ENCODE measurements around the gene ZAP70. TPM values are rescaled to one million over a fixed set of nuclear protein-coding genes. Genes with fewer than 3 reads are reported as not detected.

The ZAP70 gene
- total and polyA plus RNA-seq, 9 donors: 2.0 to 6.0 (median 3.2) TPM

DNA sequence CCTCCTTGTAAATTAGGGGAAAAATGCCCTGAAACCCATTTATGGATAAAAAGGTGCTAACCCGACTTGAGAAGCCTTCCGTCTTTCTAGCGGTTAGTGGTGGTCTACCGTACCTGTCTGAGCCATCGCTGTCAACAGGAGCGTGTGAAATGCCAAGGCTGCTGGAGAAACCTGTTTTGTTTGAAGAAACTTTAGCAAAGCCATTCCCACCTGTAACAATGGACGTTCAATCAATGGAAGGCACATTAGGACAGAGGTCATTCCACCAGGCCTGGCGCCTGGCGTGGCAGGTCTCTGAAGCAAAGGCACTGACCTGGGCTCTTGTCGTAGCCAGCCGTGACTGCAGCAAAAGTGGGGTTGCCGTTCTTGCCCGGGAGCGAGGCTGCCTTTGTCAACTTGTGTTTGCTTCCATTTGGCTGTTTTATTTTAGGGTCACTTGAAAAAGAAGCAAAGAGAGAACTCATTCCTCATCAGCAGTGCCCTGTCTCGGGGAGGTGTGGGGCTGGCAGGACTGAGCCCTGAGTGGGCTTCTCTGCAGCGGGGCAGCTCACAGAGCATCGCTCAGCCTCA is 47.2 kb downstream of the ZAP70 start:
- H3K27ac ChIP-seq (ENCODE audit: low read length): no peak overlapping the region
- H3K36me3 ChIP-seq (ENCODE audit: control insufficient read depth, insufficient read depth, low read length): peaks cover 86% of the 10 kb centered on the region
- no peak for DNase-seq
- WGBS (ENCODE audit: insufficient coverage): 92% methylated on average over 17 of the region's 17 CpGs
- no peak overlapping the region for H3K4me3 ChIP-seq (ENCODE audit: low read length)
- no peaks in the 10 kb centered on the region for H3K4me1 ChIP-seq (ENCODE audit: control insufficient read depth, insufficient read depth, low read length)
- H3K9me3 ChIP-seq (replicated peaks; ENCODE audit: control insufficient read depth, low read depth, low read length): no peaks in the 10 kb centered on the region
- H3K27me3 ChIP-seq (ENCODE audit: control insufficient read depth, insufficient read depth, low read length): no peaks in the 10 kb centered on the region

DNA sequence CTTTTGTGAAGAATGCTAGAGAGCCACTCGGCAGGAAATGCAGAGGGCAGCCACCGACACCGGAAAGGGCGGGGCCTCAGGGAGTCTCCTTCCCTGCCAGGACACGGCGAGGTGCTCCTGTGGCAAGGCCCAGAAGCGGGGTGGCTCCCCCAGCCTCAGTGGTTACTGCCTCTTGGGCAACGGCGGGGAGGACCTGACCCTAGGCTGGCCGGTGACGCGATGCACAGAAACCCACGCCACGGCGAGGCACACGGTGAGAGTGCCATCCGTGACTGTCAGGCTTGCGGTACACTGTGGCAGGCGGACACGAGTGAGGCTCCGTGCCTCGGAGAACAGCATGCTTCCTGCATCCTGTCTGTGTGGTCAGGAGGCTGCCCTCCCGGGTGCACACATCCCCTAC is 47.8 kb downstream of the ZAP70 start:
- Histone ChIP-seq H3K4me3 (ENCODE audit: low read length) (no peak overlapping the region), H3K27ac (ENCODE audit: low read length) (no peak overlapping the region), H3K4me1 (ENCODE audit: control insufficient read depth, insufficient read depth, low read length) (no peaks in the 10 kb centered on the region), H3K9me3 (replicated peaks; ENCODE audit: control insufficient read depth, low read depth, low read length) (no peaks in the 10 kb centered on the region), H3K27me3 (ENCODE audit: control insufficient read depth, insufficient read depth, low read length) (no peaks in the 10 kb centered on the region), H3K36me3 (ENCODE audit: control insufficient read depth, insufficient read depth, low read length) (peaks cover 86% of the 10 kb centered on the region)
- 85% methylated on average over 22 of the region's 23 CpGs for WGBS (ENCODE audit: insufficient coverage)
- no peak for DNase-seq

DNA sequence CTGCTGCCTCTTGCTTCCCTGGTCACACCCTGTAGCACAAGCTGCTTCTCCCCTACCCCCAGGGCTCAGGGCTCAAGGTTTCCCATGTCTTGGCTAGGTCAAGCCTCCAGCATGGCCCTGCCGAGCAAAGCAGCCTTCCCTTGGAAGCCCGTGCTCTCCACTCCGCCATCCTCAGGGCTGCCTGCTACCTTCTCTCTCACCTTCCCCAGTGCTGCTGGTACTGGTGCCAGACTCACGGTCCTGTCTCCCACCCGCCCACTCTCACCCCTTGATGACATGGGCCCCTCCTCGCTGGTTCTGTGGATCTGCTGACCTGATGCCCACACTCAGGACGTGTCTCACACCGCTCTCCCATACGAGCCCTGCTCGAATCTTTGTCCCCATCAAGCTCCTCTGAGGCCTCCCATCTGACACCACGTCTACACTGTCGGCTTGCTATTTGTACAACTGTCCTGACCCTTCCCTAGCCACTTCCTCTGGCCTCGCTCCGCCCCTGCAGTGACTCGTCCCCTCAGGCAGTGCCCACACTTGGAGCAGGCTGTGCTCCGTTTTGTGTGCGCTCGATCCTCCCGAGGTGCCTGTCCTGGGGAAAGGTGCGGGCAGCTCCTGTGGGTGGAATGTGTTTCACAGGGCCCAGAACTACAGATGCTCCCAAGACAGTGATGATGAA is 49.9 kb downstream of the ZAP70 start:
- Histone ChIP-seq H3K27me3 (ENCODE audit: control insufficient read depth, insufficient read depth, low read length) (no peaks in the 10 kb centered on the region), H3K36me3 (ENCODE audit: control insufficient read depth, insufficient read depth, low read length) (peaks cover 84% of the 10 kb centered on the region), H3K4me1 (ENCODE audit: control insufficient read depth, insufficient read depth, low read length) (no peaks in the 10 kb centered on the region), H3K9me3 (replicated peaks; ENCODE audit: control insufficient read depth, low read depth, low read length) (no peaks in the 10 kb centered on the region), H3K27ac (ENCODE audit: low read length) (no peak overlapping the region), H3K4me3 (ENCODE audit: low read length) (no peak overlapping the region)
- DNase-seq: no peak
- 85% methylated on average over 14 of the region's 20 CpGs for WGBS (ENCODE audit: insufficient coverage)

DNA sequence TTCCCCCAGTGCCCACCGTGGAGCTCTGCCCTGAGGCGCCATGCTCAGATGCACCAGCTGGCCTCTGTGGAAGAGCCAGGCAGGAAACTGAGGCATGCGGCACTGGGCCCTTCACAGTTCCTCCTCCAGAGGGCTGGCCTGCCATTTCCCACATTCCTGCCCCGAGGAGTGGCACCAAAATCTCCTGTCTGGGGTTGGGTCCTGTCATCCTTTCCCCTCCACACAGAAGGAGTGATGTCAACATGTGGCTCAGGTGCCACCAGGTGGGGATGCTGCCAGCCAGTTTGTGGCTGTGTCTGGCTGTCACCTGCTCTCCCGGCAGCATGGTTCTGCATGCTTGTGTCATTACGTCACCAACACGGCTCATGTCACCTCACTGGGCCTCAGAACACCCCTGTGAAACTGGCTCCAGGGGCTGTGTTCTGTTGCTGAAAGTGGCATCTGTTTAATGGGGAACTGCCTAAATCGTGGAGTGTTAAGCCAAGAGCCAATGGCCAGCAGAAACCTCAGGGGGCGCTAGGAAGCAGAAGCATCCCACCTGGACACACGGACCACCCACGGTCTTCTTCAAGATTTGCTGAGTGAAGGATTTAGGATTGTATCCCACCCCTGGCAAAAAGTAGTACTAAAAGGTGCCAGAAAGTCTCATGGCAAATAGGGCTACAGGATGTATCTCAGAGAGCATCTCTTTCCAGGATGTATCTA is 51.3 kb downstream of the ZAP70 start:
- Histone ChIP-seq H3K36me3 (ENCODE audit: control insufficient read depth, insufficient read depth, low read length) (peaks cover 75% of the 10 kb centered on the region), H3K27me3 (ENCODE audit: control insufficient read depth, insufficient read depth, low read length) (no peaks in the 10 kb centered on the region), H3K4me3 (ENCODE audit: low read length) (no peak overlapping the region), H3K9me3 (replicated peaks; ENCODE audit: control insufficient read depth, low read depth, low read length) (no peaks in the 10 kb centered on the region), H3K27ac (ENCODE audit: low read length) (no peak overlapping the region), H3K4me1 (ENCODE audit: control insufficient read depth, insufficient read depth, low read length) (no peaks in the 10 kb centered on the region)
- 87% methylated on average over 11 of the region's 11 CpGs for WGBS (ENCODE audit: insufficient coverage)
- no peak for DNase-seq

DNA sequence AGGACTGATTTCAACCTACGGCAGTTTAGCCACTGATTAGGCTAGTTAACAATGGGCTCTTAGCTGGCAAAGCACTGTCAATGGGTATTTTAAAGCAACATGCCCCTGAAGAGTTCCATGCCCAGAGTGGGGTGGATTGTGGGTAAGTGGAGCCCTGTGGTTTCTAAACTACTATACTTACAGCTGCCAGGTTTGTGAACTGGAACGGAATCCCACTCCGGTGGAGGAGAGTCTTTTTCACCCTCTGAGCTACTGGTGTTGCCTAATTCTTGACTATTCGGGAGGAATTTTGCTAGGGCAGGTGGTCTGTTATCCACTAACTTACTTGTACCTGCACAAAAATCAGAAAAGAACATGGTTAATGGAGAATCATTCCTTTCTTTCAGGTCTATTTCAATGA is 52.6 kb downstream of the ZAP70 start:
- H3K36me3 ChIP-seq (ENCODE audit: control insufficient read depth, insufficient read depth, low read length): peaks cover 71% of the 10 kb centered on the region
- no CpG with 5 or more reads among the region's 4 CpGs for WGBS (ENCODE audit: insufficient coverage)
- H3K27ac ChIP-seq (ENCODE audit: low read length): no peak overlapping the region
- H3K4me3 ChIP-seq (ENCODE audit: low read length): no peak overlapping the region
- H3K9me3 ChIP-seq (replicated peaks; ENCODE audit: control insufficient read depth, low read depth, low read length): no peaks in the 10 kb centered on the region
- no peaks in the 10 kb centered on the region for H3K27me3 ChIP-seq (ENCODE audit: control insufficient read depth, insufficient read depth, low read length)
- no peaks in the 10 kb centered on the region for H3K4me1 ChIP-seq (ENCODE audit: control insufficient read depth, insufficient read depth, low read length)
- DNase-seq: no peak

DNA sequence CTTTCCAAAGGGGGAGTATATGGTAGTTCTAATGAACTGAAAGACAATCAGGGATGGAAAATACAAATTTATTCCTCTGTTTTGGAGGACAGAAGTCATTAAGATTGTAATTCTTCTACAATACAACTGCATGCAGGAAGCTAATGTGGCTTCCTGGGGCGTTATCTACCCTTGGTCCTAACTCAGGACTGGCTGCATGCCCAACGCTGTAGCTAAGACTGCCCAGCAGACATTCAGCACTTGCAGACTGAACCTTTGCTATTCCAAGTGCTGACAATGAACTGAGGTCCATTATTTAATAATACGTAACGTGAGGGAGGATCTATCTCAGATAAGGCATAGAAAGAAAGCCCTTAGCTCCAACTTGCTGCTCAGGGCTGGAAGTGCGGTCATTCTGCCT is 53.2 kb downstream of the ZAP70 start:
- peaks cover 67% of the 10 kb centered on the region for H3K36me3 ChIP-seq (ENCODE audit: control insufficient read depth, insufficient read depth, low read length)
- no peaks in the 10 kb centered on the region for H3K4me1 ChIP-seq (ENCODE audit: control insufficient read depth, insufficient read depth, low read length)
- H3K27me3 ChIP-seq (ENCODE audit: control insufficient read depth, insufficient read depth, low read length): no peaks in the 10 kb centered on the region
- no peaks in the 10 kb centered on the region for H3K9me3 ChIP-seq (replicated peaks; ENCODE audit: control insufficient read depth, low read depth, low read length)
- no peak for DNase-seq
- H3K4me3 ChIP-seq (ENCODE audit: low read length): no peak overlapping the region
- WGBS (ENCODE audit: insufficient coverage): 94% methylated on average over 3 of the region's 5 CpGs
- no peak overlapping the region for H3K27ac ChIP-seq (ENCODE audit: low read length)

DNA sequence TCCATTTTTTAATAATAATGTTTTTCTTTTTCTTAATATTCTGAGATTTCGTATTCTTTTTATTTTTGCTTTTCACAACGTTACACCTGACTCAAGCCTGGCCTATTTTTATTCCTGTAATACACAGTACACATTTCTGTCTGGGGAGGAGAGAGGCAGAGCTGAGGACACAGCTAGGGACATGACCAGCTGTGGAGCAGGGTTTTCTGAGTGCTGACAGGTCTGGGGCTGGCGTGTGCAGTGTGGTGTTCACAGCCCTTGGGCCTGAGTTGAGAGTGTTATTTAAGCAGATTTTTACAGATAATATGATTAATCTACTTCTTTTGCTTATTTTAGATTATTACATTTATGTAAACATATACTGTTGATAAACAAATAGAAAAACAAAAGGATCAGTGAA is 55.9 kb downstream of the ZAP70 start:
- Histone ChIP-seq H3K4me1 (ENCODE audit: control insufficient read depth, insufficient read depth, low read length) (no peaks in the 10 kb centered on the region), H3K27ac (ENCODE audit: low read length) (no peak overlapping the region), H3K4me3 (ENCODE audit: low read length) (no peak overlapping the region), H3K27me3 (ENCODE audit: control insufficient read depth, insufficient read depth, low read length) (no peaks in the 10 kb centered on the region), H3K36me3 (ENCODE audit: control insufficient read depth, insufficient read depth, low read length) (peaks cover 59% of the 10 kb centered on the region), H3K9me3 (replicated peaks; ENCODE audit: control insufficient read depth, low read depth, low read length) (no peaks in the 10 kb centered on the region)
- WGBS (ENCODE audit: insufficient coverage): no CpG with 5 or more reads among the region's 3 CpGs
- DNase-seq: no peak

DNA sequence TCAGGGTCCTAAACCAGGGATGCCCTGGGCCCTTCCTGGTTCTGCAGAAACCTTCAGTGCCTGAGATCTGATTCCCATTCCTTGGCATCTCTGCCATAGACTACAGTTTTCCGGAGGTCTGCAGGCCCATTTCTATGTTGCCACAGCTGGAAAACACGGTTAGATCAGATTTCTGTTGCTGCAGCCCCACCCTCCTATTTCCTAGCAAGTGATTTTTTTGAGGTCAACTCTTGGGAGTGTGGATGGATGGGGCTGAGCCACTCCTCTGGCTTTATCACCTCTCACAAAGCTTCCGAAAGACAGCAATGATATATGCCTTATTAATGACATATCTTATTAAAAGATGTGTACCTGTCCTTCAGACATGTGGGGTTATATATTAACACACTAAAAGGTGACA is 56.3 kb downstream of the ZAP70 start:
- Histone ChIP-seq H3K4me3 (ENCODE audit: low read length) (no peak overlapping the region), H3K4me1 (ENCODE audit: control insufficient read depth, insufficient read depth, low read length) (no peaks in the 10 kb centered on the region), H3K36me3 (ENCODE audit: control insufficient read depth, insufficient read depth, low read length) (peaks cover 59% of the 10 kb centered on the region), H3K27ac (ENCODE audit: low read length) (no peak overlapping the region), H3K9me3 (replicated peaks; ENCODE audit: control insufficient read depth, low read depth, low read length) (no peaks in the 10 kb centered on the region), H3K27me3 (ENCODE audit: control insufficient read depth, insufficient read depth, low read length) (no peaks in the 10 kb centered on the region)
- no peak for DNase-seq
- WGBS (ENCODE audit: insufficient coverage): no CpG with 5 or more reads among the region's 3 CpGs

DNA sequence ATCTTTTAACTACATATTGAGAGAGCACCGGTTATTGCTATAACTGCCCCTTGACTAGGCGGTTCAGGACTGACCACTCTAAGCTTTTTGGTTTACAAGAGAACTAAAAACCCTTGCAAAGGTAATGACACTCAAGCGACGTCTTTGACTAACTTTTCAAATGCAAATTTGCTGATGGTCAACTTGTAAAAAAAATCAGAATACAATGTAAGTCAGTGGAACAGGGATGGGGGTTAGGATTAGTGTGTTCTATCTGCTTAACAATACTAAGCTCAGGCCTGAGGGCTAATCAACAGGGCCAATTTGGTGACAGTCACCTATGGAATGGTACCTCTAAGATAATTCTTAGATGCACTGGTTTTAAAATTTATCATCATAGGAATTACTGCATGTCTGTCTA is 57.1 kb downstream of the ZAP70 start:
- Histone ChIP-seq H3K36me3 (ENCODE audit: control insufficient read depth, insufficient read depth, low read length) (peaks cover 58% of the 10 kb centered on the region), H3K27ac (ENCODE audit: low read length) (no peak overlapping the region), H3K4me3 (ENCODE audit: low read length) (no peak overlapping the region), H3K9me3 (replicated peaks; ENCODE audit: control insufficient read depth, low read depth, low read length) (no peaks in the 10 kb centered on the region), H3K27me3 (ENCODE audit: control insufficient read depth, insufficient read depth, low read length) (no peaks in the 10 kb centered on the region), H3K4me1 (ENCODE audit: control insufficient read depth, insufficient read depth, low read length) (no peaks in the 10 kb centered on the region)
- no peak for DNase-seq
- no CpG with 5 or more reads among the region's 4 CpGs for whole genome bisulfite sequencing (ENCODE audit: insufficient coverage)

DNA sequence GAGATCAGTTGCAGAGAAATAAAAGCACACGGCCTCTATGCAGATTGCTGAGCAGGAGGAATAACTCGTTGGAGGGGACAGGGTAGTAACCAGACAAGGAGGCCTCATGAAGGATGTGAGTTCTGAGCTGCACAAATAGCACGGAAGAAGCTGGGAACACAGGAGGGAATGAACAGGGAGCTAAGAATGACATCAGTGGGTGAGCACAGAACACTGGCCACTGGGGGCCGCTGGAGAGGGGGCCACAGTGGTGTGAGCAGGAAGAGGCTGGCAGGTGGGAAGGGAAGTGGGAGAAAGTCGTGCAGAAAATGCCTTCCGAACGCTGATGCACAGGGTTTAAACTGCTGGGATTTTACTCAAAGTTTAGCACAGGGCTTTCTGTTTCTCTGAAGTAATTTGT is 61.0 kb downstream of the ZAP70 start:
- H3K27me3 ChIP-seq (ENCODE audit: control insufficient read depth, insufficient read depth, low read length): no peaks in the 10 kb centered on the region
- no peak overlapping the region for H3K27ac ChIP-seq (ENCODE audit: low read length)
- H3K36me3 ChIP-seq (ENCODE audit: control insufficient read depth, insufficient read depth, low read length): peaks cover 56% of the 10 kb centered on the region
- 40% methylated on average over 7 of the region's 7 CpGs for WGBS (ENCODE audit: insufficient coverage)
- no peak for DNase-seq
- no peak overlapping the region for H3K4me3 ChIP-seq (ENCODE audit: low read length)
- no peaks in the 10 kb centered on the region for H3K9me3 ChIP-seq (replicated peaks; ENCODE audit: control insufficient read depth, low read depth, low read length)
- no peaks in the 10 kb centered on the region for H3K4me1 ChIP-seq (ENCODE audit: control insufficient read depth, insufficient read depth, low read length)
